NCI-H748 (cell line): ENCODE results near the gene EIF4G1.

Source experiments
- DNase-seq: peaks from one replicate; lab custom pipeline; 2025; ENCODE audit not compliant: unreplicated experiment; lab: John Stamatoyannopoulos, UW

The EIF4G1 gene

GRCh38 chr3:184306341-184306972, 7.9 kb upstream of the EIF4G1 start:
- no peak for DNase-seq

- no peak for DNase-seq
Observed at GRCh38 chr3:184307915-184308314, 6.5 kb upstream of the EIF4G1 start.

GRCh38 chr3:184308744-184309143, 5.7 kb upstream of the EIF4G1 start:
- no peak for DNase-seq

- DNase-seq, result no peak
Observed at GRCh38 chr3:184311633-184312032, 2.8 kb upstream of the EIF4G1 start.

- peak; percentile 58 for DNase-seq
Observed at GRCh38 chr3:184314700-184315542, 515 bp downstream of the EIF4G1 start.

GRCh38 chr3:184315543-184315867, 1.1 kb downstream of the EIF4G1 start:
- no peak for DNase-seq

GRCh38 chr3:184315871-184316661, 1.7 kb downstream of the EIF4G1 start:
- no peak for DNase-seq

GRCh38 chr3:184316792-184317191, 2.4 kb downstream of the EIF4G1 start:
- no peak for DNase-seq

GRCh38 chr3:184317201-184317600, 2.8 kb downstream of the EIF4G1 start:
- no peak for DNase-seq

GRCh38 chr3:184320104-184320445, 5.7 kb downstream of the EIF4G1 start:
- DNase-seq, result no peak

- DNase-seq, result no peak
Observed at GRCh38 chr3:184321666-184322065, 7.3 kb downstream of the EIF4G1 start.

GRCh38 chr3:184322731-184323487, 8.5 kb downstream of the EIF4G1 start:
- DNase-seq, result no peak

- no peak for DNase-seq
Observed at GRCh38 chr3:184323696-184324095, 9.3 kb downstream of the EIF4G1 start.

GRCh38 chr3:184325269-184325668, 10.9 kb downstream of the EIF4G1 start:
- no peak for DNase-seq

- no peak for DNase-seq
Observed at GRCh38 chr3:184325715-184326369, 11.4 kb downstream of the EIF4G1 start.

GRCh38 chr3:184327171-184327570, 12.8 kb downstream of the EIF4G1 start:
- no peak for DNase-seq

GRCh38 chr3:184328516-184328915, 14.1 kb downstream of the EIF4G1 start:
- DNase-seq, result no peak

GRCh38 chr3:184332370-184333090, 18.1 kb downstream of the EIF4G1 start:
- no peak for DNase-seq

- no peak for DNase-seq
Observed at GRCh38 chr3:184333190-184333589, 18.8 kb downstream of the EIF4G1 start.

GRCh38 chr3:184333700-184334099, 19.3 kb downstream of the EIF4G1 start:
- DNase-seq, result no peak
